GM18909 (cell line): Measurements from ENCODE around the gene ALKBH3.

ENCODE experiments used
- ATAC-seq: cut with Tn5 transposase; IDR thresholded peaks from one replicate; pipeline ENCODE4 v1.9.1; 2021; ENCODE audit warnings: mild to moderate bottlenecking; ENCODE audit not compliant: unreplicated experiment, poor library complexity

ALKBH3 gene

GRCh38 chr11:43920598-43921419, 40.2 kb downstream of the ALKBH3 start:
- no peak for ATAC-seq

- ATAC-seq = no peak
These were observed 41.1 kb downstream of the ALKBH3 start for GRCh38 chr11:43921561-43922294.

GRCh38 chr11:43922295-43922648, 41.6 kb downstream of the ALKBH3 start:
- ATAC-seq = no peak

GRCh38 chr11:43922744-43923405, 42.2 kb downstream of the ALKBH3 start:
- no peak for ATAC-seq

GRCh38 chr11:43923406-43924111, 42.9 kb downstream of the ALKBH3 start:
- no peak for ATAC-seq

DNA sequence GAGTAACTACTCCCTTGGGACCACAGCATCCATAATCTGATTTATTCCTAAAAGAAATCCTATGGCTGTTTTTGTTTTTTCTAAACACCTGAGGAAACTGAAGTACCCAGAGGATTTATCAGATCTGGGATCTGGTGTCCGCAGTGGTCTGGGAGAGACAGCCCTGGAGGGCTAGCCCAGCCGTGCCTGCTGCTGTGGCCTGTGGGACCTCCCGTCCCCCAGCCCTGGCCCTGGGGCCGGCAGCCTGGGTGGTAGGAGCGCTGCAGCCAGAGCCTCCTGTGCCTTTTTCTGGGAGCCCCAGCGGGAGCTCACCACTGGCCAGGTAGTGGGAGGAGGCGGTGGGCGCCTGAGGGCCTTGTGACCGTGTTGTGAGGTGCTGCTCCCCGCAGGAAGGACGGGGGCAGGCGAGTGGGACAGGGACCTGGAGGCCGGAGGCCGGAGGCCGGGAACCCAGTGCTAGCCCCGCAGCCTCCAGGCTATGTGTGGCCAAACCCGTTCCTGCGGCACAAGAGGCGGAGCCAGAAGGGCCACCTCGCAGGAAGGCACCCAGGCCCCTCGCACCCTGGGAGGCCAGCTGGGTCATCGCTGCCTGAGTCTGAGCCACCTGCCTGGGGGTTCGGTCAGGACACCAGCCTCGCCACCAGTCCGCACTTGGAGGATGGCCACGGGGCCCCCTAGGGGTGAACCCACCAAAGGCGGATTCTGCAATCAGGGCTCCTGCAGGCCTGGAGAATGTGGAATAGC, 43.7 kb downstream of the ALKBH3 start:
- no peak for ATAC-seq

DNA sequence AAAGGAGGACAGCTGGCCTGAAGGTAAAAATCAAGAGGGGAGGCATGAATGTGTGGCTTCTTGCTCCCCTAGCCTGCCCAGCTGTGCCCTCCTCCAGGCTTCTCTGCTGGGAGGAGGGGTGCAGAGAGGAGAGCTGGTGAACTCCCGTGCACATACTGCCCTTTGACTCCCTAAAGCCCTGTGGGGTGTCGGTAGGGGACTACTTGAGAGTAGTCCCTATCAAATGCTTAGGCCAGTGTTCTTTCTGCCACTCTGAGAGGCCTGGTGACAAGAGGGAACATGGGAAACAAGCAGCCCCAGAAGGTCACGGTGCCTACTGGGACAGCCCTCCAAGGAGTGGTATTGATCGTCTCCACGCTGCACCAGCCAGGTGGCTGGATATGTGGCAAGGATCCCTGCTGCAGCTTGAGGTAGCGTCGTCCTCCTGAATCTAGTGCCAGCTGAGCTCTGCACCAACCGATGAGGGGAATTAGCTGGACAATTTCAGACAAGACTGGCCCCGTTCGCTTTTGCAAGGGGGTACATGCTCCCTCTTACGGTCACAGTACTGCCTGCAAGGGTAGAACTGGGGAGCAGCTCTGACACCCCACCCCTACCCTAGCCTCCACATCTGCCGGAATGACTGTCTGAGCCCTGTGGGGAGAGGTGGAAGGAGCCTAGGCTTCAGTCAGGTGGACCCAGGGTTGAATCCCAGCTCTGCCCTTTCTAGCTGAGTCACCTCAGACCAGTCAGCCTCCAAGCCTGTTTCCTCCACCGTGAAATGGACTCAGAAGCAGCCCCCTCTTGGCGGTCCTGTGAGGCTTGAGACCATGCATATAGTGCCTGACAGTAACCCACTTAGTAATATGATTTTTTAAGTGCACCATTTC, 44.7 kb downstream of the ALKBH3 start:
- no peak for ATAC-seq

DNA sequence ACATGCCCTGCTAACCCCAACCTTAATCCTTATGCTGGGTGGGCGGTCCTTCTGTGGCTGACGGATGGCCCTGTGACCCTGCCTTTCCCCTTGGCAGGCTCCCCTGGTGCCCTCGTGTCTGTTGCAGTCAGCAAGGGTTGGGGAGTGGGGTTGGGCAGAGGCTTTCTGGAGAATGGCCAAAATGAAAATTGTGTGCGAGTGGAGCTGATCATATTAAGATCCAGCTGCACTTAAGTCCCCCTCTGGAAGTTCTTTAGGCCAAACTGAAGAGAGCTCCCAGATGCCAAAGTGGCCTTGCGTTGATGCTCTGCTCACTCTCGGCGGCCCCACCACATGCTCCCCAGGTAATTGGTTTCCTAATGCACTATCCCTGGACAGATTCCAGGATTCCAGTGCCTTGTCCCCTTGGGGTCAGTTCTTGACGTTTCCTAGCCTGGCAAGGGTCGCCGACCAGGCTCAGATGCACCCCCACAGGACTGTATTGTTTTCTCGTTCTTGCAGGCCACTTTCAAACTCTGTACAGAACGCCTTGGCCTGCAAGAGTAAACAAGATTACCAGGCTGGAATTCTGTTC, 45.4 kb downstream of the ALKBH3 start:
- ATAC-seq = no peak

DNA sequence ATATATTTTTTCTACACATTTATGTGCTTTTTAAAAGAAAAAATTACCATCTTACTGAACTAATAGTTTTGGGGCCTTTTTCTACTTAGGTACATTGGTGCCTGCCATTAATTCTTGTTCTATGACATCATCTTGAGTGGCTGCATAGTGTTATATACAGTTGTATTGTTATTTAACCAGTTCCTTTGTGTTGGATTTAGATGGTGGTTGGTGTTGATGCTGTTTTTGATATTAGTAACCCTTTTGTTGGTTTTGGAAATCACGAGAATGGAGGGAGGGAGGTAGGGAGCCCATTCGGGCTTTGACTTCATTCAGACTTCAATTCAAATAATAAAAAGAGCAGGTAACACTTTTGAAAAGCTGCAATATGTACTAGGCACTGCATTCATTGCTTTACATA, 46.4 kb downstream of the ALKBH3 start:
- no peak for ATAC-seq

DNA sequence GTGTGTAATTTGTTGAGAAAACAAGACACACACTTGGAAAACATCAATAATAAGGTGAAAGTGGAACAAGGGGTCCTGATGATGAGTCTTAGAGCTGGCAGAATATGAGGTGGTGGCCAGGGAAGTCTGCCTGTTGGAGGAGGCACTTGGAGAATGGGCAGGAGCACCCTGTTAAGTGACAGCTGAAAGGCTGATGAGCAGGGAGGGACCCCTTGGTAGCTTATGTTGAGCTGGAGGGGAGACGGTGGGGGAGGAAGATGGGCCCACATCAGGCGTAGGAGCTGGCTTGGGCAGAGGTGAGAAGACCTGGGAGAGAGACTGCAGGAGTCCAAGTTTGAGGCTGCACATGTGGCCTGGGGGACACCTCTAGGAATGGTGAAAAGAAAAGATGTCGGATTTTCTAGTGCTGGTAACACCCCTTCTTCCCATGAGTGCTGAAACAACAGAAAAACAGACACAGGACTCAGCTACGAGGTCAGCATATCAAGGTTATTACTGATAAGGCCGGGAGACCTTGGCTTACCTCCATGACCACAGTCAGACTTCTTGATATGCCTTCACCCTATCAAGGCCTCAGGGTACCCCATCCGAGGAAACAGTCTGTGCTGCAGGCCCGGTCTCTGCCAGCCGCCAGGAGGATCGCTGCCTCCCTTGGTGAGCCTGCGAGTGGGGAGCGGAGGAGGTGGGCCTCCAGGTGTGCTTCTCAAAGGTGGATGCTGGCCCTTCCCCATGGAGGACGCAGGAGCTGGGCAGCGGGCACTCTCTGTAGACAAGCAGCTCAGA, 47.5 kb downstream of the ALKBH3 start:
- no peak for ATAC-seq

GRCh38 chr11:43928721-43929120, 48.1 kb downstream of the ALKBH3 start:
- ATAC-seq = no peak

DNA sequence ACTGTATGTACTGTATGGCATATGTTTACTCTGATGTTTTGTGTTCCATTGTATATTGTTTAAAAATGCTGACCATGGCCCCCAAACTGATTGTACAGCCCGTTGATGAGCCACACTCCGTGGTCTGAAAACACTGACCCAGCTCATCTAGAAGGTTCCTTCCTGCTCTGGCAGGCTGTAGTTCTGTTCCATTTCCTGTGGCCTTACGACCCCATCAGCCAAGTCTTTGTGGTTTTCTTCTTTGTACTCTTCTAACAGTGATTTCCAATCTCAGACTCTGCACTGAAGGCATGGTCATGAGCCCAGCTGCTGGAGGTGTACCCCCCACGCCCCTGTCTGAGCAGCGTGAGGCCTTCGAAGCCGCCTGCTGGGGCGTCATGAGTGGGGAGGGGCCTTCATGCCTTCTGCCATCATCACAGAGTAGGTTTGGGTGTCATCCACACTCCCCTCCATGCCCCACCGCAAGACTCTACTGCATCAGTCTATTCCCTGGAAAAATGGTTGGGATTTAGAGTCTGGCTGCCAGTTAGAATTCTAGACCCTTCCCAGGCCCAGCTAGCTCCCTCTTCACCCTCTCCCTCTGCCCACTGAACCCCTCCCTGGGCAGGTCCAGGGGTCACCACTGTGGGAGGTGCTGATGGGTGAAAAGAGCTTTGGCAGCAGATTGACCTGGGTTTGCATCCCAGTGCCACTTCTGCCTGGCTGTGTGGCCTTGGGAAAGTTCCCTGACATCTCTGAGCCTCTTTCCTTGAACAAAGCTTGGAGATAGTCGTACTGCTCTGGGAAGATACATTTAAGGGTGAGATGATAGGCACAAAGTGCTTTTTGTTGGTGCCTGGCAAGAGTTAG, 50.5 kb downstream of the ALKBH3 start:
- no peak for ATAC-seq

DNA sequence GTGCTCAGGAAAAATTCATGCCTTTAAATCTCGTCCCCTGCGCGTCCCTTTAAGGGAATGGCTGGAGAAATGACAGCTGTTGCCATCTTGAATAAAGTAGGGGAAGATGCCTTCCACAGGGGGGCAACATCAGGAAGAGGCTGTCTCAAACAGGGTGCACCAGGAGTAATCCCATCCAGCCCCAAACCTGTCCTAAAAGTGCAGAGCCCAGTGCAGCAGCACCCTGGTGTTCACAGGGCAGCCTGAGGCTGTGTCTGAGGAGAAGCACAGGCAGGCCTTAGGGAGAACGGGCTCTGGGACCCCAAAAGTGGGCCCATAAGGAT, 51.0 kb downstream of the ALKBH3 start:
- no peak for ATAC-seq

DNA sequence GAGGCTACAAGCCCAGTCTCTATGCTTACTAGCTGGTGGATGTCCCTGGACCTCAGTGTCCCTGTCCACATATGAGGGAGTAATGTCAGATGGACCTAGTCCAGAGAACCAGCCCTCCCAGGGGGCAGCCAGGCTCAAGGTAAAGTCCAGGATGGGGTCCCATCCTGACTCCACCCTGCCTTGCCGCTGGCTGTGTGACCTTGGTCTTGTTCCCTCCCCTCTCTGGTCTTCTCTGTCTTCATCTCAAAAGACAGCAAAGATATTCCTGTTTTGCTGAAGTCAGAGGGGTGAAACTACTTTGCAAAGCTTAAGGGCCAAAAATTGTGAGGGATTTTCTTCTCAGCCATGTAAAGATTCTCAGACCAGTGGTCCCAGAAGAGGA, 52.6 kb downstream of the ALKBH3 start:
- ATAC-seq = no peak

- no peak for ATAC-seq
These were observed 53.2 kb downstream of the ALKBH3 start for GRCh38 chr11:43933608-43934551.
